HG03196 (cell line): ENCODE data around the gene ANKRD62.

ENCODE experiments used
- ATAC-seq: cut with Tn5 transposase; IDR thresholded peaks from one replicate; pipeline ENCODE4 v1.9.1; 2021; ENCODE audit not compliant: unreplicated experiment

Gene ANKRD62

DNA sequence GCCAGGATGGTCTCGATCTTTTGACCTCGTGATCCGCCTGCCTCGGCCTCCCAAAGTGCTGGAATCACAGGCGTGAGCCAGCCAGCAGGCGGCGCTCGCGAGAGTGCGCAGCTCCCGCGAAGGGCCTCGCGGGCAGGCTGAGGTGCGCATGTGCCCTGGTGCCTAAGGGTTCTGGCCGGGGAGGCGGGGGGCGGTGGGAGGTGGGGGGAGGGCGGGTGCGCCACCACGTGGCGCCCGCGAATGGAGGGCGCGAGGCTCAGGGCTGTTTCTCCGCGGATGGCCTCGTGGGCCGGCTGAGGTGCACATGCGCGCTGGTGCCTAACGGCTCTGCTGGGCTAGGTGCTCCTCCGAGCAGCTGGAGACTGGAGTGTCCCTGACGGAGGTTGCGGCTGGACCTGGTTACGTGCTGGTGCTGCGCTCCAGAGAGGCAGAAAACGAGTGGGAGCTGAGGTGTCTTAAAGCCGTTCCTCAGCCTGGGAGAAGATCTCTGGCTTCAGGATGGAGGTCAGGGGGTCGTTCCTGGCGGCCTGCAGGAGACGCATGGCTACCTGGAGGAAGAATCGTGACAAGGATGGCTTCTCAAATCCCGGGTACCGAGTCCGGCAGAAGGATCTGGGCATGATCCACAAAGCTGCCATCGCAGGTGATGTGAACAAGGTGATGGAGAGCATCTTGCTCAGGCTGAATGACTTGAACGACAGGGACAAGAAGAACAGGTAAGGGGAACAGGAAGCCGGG lies at the start of gene ANKRD62:
Gene ANKRD62 (plus strand): TSS at position 324 of the 738 bp plus-strand sequence. CDS start 175 bp downstream, at position 499.
- ATAC-seq, result no peak

- ATAC-seq, result no peak
Observed at GRCh38 chr18:12044591-12044990, 49.1 kb upstream of the ANKRD62 start.

DNA sequence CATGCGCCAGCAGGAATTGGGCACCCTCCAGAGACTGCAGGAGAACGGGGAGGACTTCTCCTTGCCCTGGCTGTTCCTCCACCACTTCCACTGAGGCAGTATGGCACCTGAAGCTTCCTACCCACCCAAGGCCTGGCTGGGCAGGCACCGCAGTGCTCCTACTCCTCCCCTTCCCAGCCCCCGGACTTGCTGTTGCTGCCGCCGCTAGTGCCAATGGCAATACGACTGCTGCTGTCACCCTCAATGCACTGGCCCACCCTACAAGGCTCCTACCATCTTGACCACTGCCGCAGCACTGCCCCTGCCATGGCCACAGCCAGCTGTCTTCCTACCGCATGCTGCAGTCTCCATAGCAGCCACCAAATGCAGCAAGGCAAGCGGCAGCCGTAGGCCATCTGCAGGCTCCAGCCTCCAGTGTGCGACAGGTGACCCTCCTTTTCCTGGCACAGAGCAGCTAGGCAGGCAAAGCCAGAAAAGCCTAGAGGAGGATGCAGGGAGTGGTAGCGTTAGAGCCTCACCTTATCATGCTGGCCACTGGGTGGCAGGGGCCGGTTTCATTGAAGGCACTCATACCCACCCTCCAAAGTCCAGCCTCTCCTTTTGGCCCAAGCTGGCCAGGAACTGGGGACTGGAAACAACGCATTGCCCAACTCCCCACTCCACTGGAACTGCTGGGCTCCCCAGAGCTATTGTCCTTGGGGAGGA lies 47.4 kb upstream of the ANKRD62 start:
- no peak for ATAC-seq

DNA sequence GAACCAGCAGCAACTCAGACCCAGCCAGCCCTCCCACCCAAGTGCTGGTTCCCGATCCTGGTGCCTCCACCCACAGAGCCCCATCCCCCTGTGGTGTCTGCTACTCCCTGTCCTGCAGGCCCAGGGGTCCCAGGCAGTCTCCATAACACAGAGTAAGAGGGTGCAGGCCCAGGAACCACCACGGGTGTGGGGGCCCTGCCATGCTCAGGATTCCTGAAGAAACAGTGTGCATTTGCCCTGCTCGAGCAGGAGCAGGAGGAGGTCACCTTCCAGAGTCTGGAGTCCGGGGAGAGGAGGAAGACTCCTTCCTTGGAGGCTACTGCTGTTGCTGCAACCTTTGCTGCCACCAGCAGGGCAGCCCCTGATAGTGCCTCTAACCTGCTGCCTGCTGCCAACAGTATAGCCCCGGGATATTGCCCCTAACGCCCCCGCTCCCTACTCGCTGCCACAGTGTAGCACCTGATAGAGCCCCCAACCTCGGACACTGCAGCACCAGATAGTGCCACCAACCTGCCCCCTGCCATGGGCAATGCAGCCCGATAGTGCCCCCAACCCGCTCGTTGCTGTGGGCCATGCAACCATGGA lies 46.8 kb upstream of the ANKRD62 start:
- ATAC-seq, result no peak

- ATAC-seq, result no peak
Observed at GRCh38 chr18:12048010-12048826, 45.4 kb upstream of the ANKRD62 start.

DNA sequence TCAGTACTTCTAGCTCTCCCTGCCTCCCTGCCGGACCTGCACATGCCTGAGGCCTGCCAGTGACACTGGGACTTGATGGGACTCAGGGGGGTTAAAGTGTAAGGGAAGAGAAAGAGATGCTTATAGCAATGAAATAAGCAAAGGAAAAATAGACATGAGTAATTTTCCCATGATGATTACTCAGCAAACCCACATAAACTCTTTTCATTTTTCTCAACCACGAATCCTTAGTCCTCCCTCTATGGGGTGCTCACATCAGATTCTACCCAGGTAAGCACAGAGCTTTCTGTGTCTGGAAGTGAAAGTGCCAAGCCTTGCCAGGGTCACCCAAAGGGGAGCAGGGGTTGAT lies 44.8 kb upstream of the ANKRD62 start:
- ATAC-seq, result no peak

- ATAC-seq, result peak; percentile 82
Observed at GRCh38 chr18:12049978-12050811, 43.4 kb upstream of the ANKRD62 start.

DNA sequence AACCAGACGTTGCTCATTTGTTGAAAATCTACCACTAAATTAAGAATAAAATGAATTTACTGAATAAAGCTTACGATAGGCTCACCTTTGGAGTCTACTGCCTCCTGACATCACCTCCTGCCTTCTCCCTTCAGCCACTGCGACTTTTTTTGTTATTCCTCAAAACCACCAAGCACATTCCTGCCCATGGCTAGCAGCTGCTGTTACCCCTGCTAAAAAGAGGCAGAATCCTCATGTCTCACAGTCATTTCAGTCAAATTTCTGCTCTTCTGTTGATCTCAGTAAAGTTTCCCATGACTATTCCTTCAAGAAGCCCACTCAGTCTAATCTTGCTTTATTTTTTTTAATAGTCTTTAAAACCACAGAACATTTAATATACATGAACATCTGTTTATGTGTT lies 40.8 kb upstream of the ANKRD62 start:
- no peak for ATAC-seq

DNA sequence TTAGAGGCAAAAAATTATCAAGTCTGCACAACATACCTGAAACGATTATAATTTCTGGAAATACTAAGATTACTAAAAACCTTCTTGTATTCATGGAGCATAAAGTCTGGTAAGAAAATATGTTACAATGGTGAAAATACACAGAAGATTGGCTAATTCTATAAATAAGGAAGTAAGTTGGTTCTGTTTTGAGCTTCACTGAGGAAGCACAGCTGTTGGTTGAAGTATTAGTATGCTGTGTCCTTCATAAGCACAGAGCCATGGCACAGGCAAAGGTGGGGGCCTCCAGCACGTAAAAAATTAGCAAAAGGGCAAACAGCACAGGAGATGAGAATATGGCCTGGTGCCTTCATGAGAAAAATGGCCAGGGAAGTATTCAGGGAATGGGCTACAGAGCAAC lies 40.4 kb upstream of the ANKRD62 start:
- no peak for ATAC-seq

DNA sequence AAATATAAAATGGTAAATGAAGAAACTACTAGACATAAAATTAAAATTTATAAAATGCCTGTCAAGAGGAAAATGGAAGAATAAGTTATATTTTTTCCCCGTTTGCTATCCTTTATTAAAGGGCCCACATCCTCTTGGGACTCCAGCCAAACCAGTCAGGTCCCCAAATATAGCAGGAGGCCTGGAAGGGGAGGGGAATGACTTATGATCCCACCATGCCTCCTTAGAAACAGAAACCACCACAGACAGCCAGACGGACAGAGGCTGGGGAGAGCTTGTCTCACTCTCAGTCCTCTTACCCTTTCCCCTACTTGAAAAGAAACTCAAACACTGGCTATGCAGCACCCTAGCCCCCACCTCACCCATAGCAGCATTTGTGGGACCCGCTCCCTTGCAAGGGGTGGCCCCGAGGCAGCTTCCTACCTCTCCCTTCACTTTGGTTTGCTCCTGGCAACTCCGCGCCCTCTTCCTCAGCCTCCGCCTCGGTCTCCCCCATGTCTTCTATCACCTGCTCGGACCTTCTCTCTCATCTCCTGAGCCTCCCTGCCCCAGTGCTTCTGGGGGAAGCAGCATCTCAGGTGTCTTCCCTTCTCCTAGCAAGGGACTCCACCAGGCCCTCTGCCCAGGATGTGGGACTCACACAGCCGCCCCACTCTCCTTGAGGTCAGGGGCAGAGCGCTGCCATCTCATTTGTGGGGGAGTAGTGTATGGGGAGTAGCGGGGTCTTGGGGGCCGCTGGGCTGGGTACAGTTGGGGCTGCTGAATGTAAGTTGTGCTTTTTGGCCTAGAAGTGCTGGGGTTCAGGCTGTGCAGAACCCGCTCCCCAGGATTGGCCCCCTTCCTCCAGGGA lies 37.4 kb upstream of the ANKRD62 start:
- ATAC-seq, result no peak

DNA sequence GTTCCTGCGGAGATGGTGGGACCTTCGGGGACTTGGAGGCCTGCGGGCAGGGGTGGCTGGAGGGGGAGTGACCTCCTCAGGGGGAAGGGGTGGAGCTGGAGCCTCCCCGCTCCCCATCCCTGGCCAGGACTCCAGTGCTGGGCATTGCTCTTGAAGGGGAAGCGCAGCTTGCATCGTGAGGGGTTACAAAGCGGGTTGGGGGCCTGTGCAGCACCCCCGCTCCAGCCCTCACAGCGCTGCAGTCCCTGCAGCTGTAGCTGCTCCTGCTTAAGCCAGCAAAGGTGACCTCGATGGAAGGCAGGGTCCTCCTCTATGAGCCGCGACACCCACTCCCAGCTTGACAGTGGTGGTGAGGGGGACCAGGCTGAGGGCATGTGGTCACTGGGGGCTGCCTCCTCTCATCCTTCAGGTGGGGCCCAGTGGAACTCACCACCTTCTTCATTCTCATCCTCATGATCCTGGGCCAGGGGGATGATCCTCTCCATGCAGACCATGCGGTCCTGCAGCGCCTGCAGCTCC lies 36.7 kb upstream of the ANKRD62 start:
- no peak for ATAC-seq

GRCh38 chr18:12057419-12058039 lies 36.1 kb upstream of the ANKRD62 start:
- no peak for ATAC-seq

GRCh38 chr18:12059334-12060181 lies 34.1 kb upstream of the ANKRD62 start:
- ATAC-seq, result no peak

GRCh38 chr18:12060182-12060870 lies 33.3 kb upstream of the ANKRD62 start:
- ATAC-seq, result no peak

DNA sequence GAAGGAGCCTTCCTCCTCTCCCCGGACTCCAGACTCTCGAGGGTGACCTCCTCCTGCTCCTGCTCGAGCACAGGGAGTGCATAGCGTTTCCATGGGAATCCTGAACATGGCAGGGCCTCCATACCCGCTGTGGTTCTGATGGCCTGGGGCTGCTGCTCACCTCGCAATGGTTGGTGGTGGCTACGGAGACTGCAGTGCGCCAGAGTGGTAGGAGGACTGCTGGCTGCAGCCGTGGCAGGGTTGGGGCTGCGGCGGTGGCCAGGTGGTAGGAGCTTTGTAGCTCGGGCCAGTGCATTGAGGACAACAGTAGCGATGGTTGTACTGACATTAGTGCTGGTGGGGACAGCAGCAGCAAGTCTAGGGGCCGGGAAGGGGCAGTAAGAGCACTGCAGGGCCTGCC lies 32.0 kb upstream of the ANKRD62 start:
- no peak for ATAC-seq

- no peak for ATAC-seq
Observed at GRCh38 chr18:12062974-12063373, 30.7 kb upstream of the ANKRD62 start.

GRCh38 chr18:12064086-12064763 lies 29.4 kb upstream of the ANKRD62 start:
- no peak for ATAC-seq
